Measurements from ENCODE around the gene GLYATL1. TPM values are rescaled to one million over a fixed set of nuclear protein-coding genes. Genes with fewer than 3 reads are reported as not detected.

GLYATL1 gene
- total RNA-seq, 5 donors from 2014 or later (not counting 1 experiment from before 2014, with no cell fraction given): 0.51 TPM; not detected in 4

GRCh38 chr11:58977470-58977869, 38.2 kb downstream of the GLYATL1 start:
- Histone ChIP-seq H3K4me1 (ENCODE audit: control insufficient read depth in 1 of 2, extremely low read depth in 1 of 2, insufficient read depth in 2 of 2, low read length in 2 of 2) (no peaks in the 10 kb centered on the region), H3K9me3 (no peaks in the 10 kb centered on the region), H3K27ac (ENCODE audit: low read length) (no peak overlapping the region), H3K36me3 (ENCODE audit: control insufficient read depth in 2 of 2, extremely low read depth in 1 of 2, insufficient read depth in 1 of 2, low read length in 1 of 2) (no peaks in the 10 kb centered on the region), H3K27me3 (replicated peaks in 1 of 2; ENCODE audit: control insufficient read depth in 2 of 2, extremely low read depth in 1 of 2, insufficient read depth in 2 of 2, low read length in 1 of 2) (peaks cover 0 to 6% of the 10 kb centered on the region in 2 experiments), H3K4me3 (ENCODE audit: control insufficient read depth in 1 of 2, extremely low read depth in 1 of 2, low read length in 1 of 2) (no peak overlapping the region)
- no peaks in the 10 kb centered on the region for H3K4me1 Mint-ChIP-seq
- ChIA-PET CTCF (no interaction called here), POLR2A (no interaction called here)
- H3K9me3 Mint-ChIP-seq: no peaks in the 10 kb centered on the region
- peaks cover 2 to 11% of the 10 kb centered on the region in 2 donors for H3K27me3 Mint-ChIP-seq
- H3K36me3 Mint-ChIP-seq: no peaks in the 10 kb centered on the region
- ATAC-seq (replicated peaks in 1 of 4): no peak
- H3K4me3 Mint-ChIP-seq: no peak overlapping the region
- no peak overlapping the region for H3K27ac Mint-ChIP-seq
- DNase-seq: no peak

GRCh38 chr11:58979222-58979621, 39.9 kb downstream of the GLYATL1 start:
- no peaks in the 10 kb centered on the region for H3K4me1 Mint-ChIP-seq
- H3K36me3 Mint-ChIP-seq: no peaks in the 10 kb centered on the region
- H3K9me3 Mint-ChIP-seq: peaks cover 0 to 2% (median 0%) of the 10 kb centered on the region in 3 donors
- Histone ChIP-seq H3K9me3 (no peaks in the 10 kb centered on the region), H3K27ac (ENCODE audit: low read length) (no peak overlapping the region), H3K4me3 (ENCODE audit: control insufficient read depth in 1 of 2, extremely low read depth in 1 of 2, low read length in 1 of 2) (no peak overlapping the region), H3K4me1 (ENCODE audit: control insufficient read depth in 1 of 2, extremely low read depth in 1 of 2, insufficient read depth in 2 of 2, low read length in 2 of 2) (no peaks in the 10 kb centered on the region), H3K36me3 (ENCODE audit: control insufficient read depth in 2 of 2, extremely low read depth in 1 of 2, insufficient read depth in 1 of 2, low read length in 1 of 2) (no peaks in the 10 kb centered on the region), H3K27me3 (replicated peaks in 1 of 2; ENCODE audit: control insufficient read depth in 2 of 2, extremely low read depth in 1 of 2, insufficient read depth in 2 of 2, low read length in 1 of 2) (peaks cover 0 to 6% of the 10 kb centered on the region in 2 experiments)
- no peak for ATAC-seq (replicated peaks in 1 of 4)
- DNase-seq: no peak
- H3K27ac Mint-ChIP-seq: no peak overlapping the region
- WGBS (ENCODE audit: insufficient coverage): 83% methylated on average over 1 of the region's 2 CpGs
- H3K27me3 Mint-ChIP-seq: peaks cover 2 to 4% of the 10 kb centered on the region in 2 donors
- CTCF ChIA-PET: no interaction called here
- H3K4me3 Mint-ChIP-seq: no peak overlapping the region
- POLR2A ChIA-PET: no interaction called here

- Histone ChIP-seq H3K4me1 (ENCODE audit: control insufficient read depth in 1 of 2, extremely low read depth in 1 of 2, insufficient read depth in 2 of 2, low read length in 2 of 2) (no peaks in the 10 kb centered on the region), H3K27me3 (replicated peaks in 1 of 2; ENCODE audit: control insufficient read depth in 2 of 2, extremely low read depth in 1 of 2, insufficient read depth in 2 of 2, low read length in 1 of 2) (peaks cover 0 to 6% of the 10 kb centered on the region in 2 experiments), H3K36me3 (ENCODE audit: control insufficient read depth in 2 of 2, extremely low read depth in 1 of 2, insufficient read depth in 1 of 2, low read length in 1 of 2) (no peaks in the 10 kb centered on the region), H3K4me3 (ENCODE audit: control insufficient read depth in 1 of 2, extremely low read depth in 1 of 2, low read length in 1 of 2) (no peak overlapping the region), H3K9me3 (no peaks in the 10 kb centered on the region), H3K27ac (ENCODE audit: low read length) (no peak overlapping the region)
- H3K27me3 Mint-ChIP-seq: peaks cover 2% of the 10 kb centered on the region in 2 donors
- ChIA-PET CTCF (no interaction called here), POLR2A (no interaction called here)
- no peaks in the 10 kb centered on the region for H3K4me1 Mint-ChIP-seq
- peaks cover 0 to 5% (median 0%) of the 10 kb centered on the region in 3 donors for H3K9me3 Mint-ChIP-seq
- WGBS (ENCODE audit: insufficient coverage): 90% methylated on average over 7 of the region's 8 CpGs
- no peak overlapping the region for H3K4me3 Mint-ChIP-seq
- DNase-seq (no peak), ATAC-seq (replicated peaks in 1 of 4) (no peak)
- H3K36me3 Mint-ChIP-seq: no peaks in the 10 kb centered on the region
- no peak overlapping the region for H3K27ac Mint-ChIP-seq
These were observed 41.0 kb downstream of the GLYATL1 start for GRCh38 chr11:58980159-58980843.

- no peak overlapping the region for H3K4me3 ChIP-seq (ENCODE audit: control insufficient read depth in 1 of 2, extremely low read depth in 1 of 2, low read length in 1 of 2)
- H3K4me1 ChIP-seq (ENCODE audit: control insufficient read depth in 1 of 2, extremely low read depth in 1 of 2, insufficient read depth in 2 of 2, low read length in 2 of 2): no peaks in the 10 kb centered on the region
- no peaks in the 10 kb centered on the region for H3K9me3 Mint-ChIP-seq
- no peak overlapping the region for H3K27ac ChIP-seq (ENCODE audit: low read length)
- H3K36me3 ChIP-seq (ENCODE audit: control insufficient read depth in 2 of 2, extremely low read depth in 1 of 2, insufficient read depth in 1 of 2, low read length in 1 of 2): no peaks in the 10 kb centered on the region
- no peaks in the 10 kb centered on the region for H3K9me3 ChIP-seq
- WGBS (ENCODE audit: insufficient coverage): 71% methylated on average over 1 of the region's 1 CpG
- H3K27me3 Mint-ChIP-seq: peaks cover 32 to 40% of the 10 kb centered on the region in 2 donors
- H3K27ac Mint-ChIP-seq: no peak overlapping the region
- no peaks in the 10 kb centered on the region for H3K36me3 Mint-ChIP-seq
- no peaks in the 10 kb centered on the region for H3K4me1 Mint-ChIP-seq
- DNase-seq: no peak
- no peak overlapping the region for H3K4me3 Mint-ChIP-seq
- ChIA-PET POLR2A (no interaction called here), CTCF (no interaction called here)
- ATAC-seq (replicated peaks in 1 of 4): no peak
- peaks cover 0 to 6% of the 10 kb centered on the region in 2 experiments for H3K27me3 ChIP-seq (replicated peaks in 1 of 2; ENCODE audit: control insufficient read depth in 2 of 2, extremely low read depth in 1 of 2, insufficient read depth in 2 of 2, low read length in 1 of 2)
These were observed 53.2 kb downstream of the GLYATL1 start for GRCh38 chr11:58992489-58992888.

GRCh38 chr11:58994171-58994570, 54.9 kb downstream of the GLYATL1 start:
- H3K4me3 ChIP-seq (ENCODE audit: control insufficient read depth in 1 of 2, extremely low read depth in 1 of 2, low read length in 1 of 2): no peak overlapping the region
- no peak overlapping the region for H3K27ac ChIP-seq (ENCODE audit: low read length)
- no peaks in the 10 kb centered on the region for H3K36me3 ChIP-seq (ENCODE audit: control insufficient read depth in 2 of 2, extremely low read depth in 1 of 2, insufficient read depth in 1 of 2, low read length in 1 of 2)
- WGBS (ENCODE audit: insufficient coverage): 70% methylated on average over 2 of the region's 3 CpGs
- H3K4me3 Mint-ChIP-seq: no peak overlapping the region
- H3K9me3 Mint-ChIP-seq: no peaks in the 10 kb centered on the region
- H3K27ac Mint-ChIP-seq: no peak overlapping the region
- no peaks in the 10 kb centered on the region for H3K9me3 ChIP-seq
- POLR2A ChIA-PET: no interaction called here
- H3K4me1 ChIP-seq (ENCODE audit: control insufficient read depth in 1 of 2, extremely low read depth in 1 of 2, insufficient read depth in 2 of 2, low read length in 2 of 2): no peaks in the 10 kb centered on the region
- H3K27me3 ChIP-seq (replicated peaks in 1 of 2; ENCODE audit: control insufficient read depth in 2 of 2, extremely low read depth in 1 of 2, insufficient read depth in 2 of 2, low read length in 1 of 2): peaks cover 0 to 5% of the 10 kb centered on the region in 2 experiments
- H3K4me1 Mint-ChIP-seq: no peaks in the 10 kb centered on the region
- no peak for ATAC-seq (replicated peaks in 1 of 4)
- H3K36me3 Mint-ChIP-seq: no peaks in the 10 kb centered on the region
- DNase-seq: no peak
- H3K27me3 Mint-ChIP-seq: peaks cover 26 to 28% of the 10 kb centered on the region in 2 donors
- CTCF ChIA-PET: no interaction called here

GRCh38 chr11:58998480-58999290, 59.4 kb downstream of the GLYATL1 start:
- no peak overlapping the region for H3K27ac ChIP-seq (ENCODE audit: low read length)
- no peaks in the 10 kb centered on the region for H3K4me1 ChIP-seq (ENCODE audit: control insufficient read depth in 1 of 2, extremely low read depth in 1 of 2, insufficient read depth in 2 of 2, low read length in 2 of 2)
- no peaks in the 10 kb centered on the region for H3K36me3 ChIP-seq (ENCODE audit: control insufficient read depth in 2 of 2, extremely low read depth in 1 of 2, insufficient read depth in 1 of 2, low read length in 1 of 2)
- ChIA-PET POLR2A (no interaction called here), CTCF (no interaction called here)
- H3K4me3 Mint-ChIP-seq: no peak overlapping the region
- H3K27ac Mint-ChIP-seq: no peak overlapping the region
- H3K4me1 Mint-ChIP-seq: no peaks in the 10 kb centered on the region
- WGBS (ENCODE audit: insufficient coverage): 55% methylated on average over 2 of the region's 7 CpGs
- peaks cover 6 to 12% of the 10 kb centered on the region in 2 donors for H3K27me3 Mint-ChIP-seq
- no peaks in the 10 kb centered on the region for H3K36me3 Mint-ChIP-seq
- no peak overlapping the region for H3K4me3 ChIP-seq (ENCODE audit: control insufficient read depth in 1 of 2, extremely low read depth in 1 of 2, low read length in 1 of 2)
- ATAC-seq (replicated peaks in 1 of 4) (no peak), DNase-seq (no peak)
- no peaks in the 10 kb centered on the region for H3K27me3 ChIP-seq (replicated peaks in 1 of 2; ENCODE audit: control insufficient read depth in 2 of 2, extremely low read depth in 1 of 2, insufficient read depth in 2 of 2, low read length in 1 of 2)
- H3K9me3 ChIP-seq: no peaks in the 10 kb centered on the region
- H3K9me3 Mint-ChIP-seq: no peaks in the 10 kb centered on the region
